Mesenchymal stem cell (in vitro differentiated cells and primary cell): ENCODE data around the gene TAF10.

Experiments
- DNase-seq: peaks from one replicate; pipeline ENCODE4 v3.0.0-alpha.2; 2013
- H2AFZ ChIP-seq: one replicate; pipeline ENCODE4 v1.6.1; 2013; ENCODE audit warnings: low read depth, mild to moderate bottlenecking, control low read depth, inconsistent platforms, low read length, moderate library complexity
- H2AK5ac ChIP-seq: 2 replicates; pipeline ENCODE4 v1.6.1; 2013; ENCODE audit warnings: low read length, moderate library complexity, mild to moderate bottlenecking, inconsistent platforms; ENCODE audit not compliant: severe bottlenecking
- H2BK120ac ChIP-seq: one replicate; pipeline ENCODE4 v1.6.1; 2013; ENCODE audit warnings: low read depth, mild to moderate bottlenecking, inconsistent platforms, low read length, moderate library complexity
- H2BK12ac ChIP-seq, 2 experiments: one replicate each; pipeline ENCODE4 v1.6.1; 2013; ENCODE audit warnings: inconsistent platforms in 2 of 2, low read length in 2 of 2, mild to moderate bottlenecking in 2 of 2, moderate library complexity in 2 of 2, control low read depth in 1 of 2
- H2BK15ac ChIP-seq: one replicate; pipeline ENCODE4 v1.6.1; 2013; ENCODE audit warnings: mild to moderate bottlenecking, low read depth, inconsistent platforms; ENCODE audit not compliant: poor library complexity, severe bottlenecking
- H2BK5ac ChIP-seq: 2 replicates; pipeline ENCODE4 v1.6.1; 2013; ENCODE audit warnings: low read depth, mild to moderate bottlenecking, low read length, control low read depth, inconsistent platforms; ENCODE audit not compliant: poor library complexity, severe bottlenecking
- H3K14ac ChIP-seq, 2 experiments: one replicate each; pipeline ENCODE4 v1.6.1; 2013; ENCODE audit warnings: inconsistent platforms in 2 of 2, low read length in 2 of 2, control low read depth in 1 of 2, mild to moderate bottlenecking in 1 of 2, moderate library complexity in 1 of 2
- H3K18ac ChIP-seq, 2 experiments: one replicate each; pipeline ENCODE4 v1.6.1; 2013; ENCODE audit warnings: inconsistent platforms in 2 of 2, low read length in 2 of 2, control low read depth in 1 of 2, low read depth in 1 of 2, mild to moderate bottlenecking in 1 of 2
- H3K23ac ChIP-seq, 2 experiments: one replicate each; pipeline ENCODE4 v1.6.1; 2013; ENCODE audit warnings: inconsistent platforms in 2 of 2, low read length in 2 of 2, mild to moderate bottlenecking in 2 of 2, moderate library complexity in 2 of 2, control low read depth in 1 of 2
- H3K27ac ChIP-seq: 2 replicates; pipeline ENCODE4 v1.5.1; 2013; ENCODE audit warnings: mild to moderate bottlenecking, moderate library complexity, low read length, control low read depth, inconsistent platforms; ENCODE audit not compliant: poor library complexity, severe bottlenecking
- H3K27me3 ChIP-seq, 2 experiments: 2 replicates each; pipeline versions ENCODE4 v1.6.1 to v1.7.0; 2013; ENCODE audit warnings: low read length in 2 of 2, mild to moderate bottlenecking in 2 of 2, moderate library complexity in 2 of 2, control low read depth in 1 of 2, inconsistent platforms in 1 of 2; ENCODE audit not compliant: control insufficient read depth in 1 of 2, insufficient read depth in 1 of 2
- H3K36me3 ChIP-seq, 2 experiments: 2 replicates each; pipeline versions ENCODE4 v1.6.1 to v1.7.0; 2013; ENCODE audit warnings: low read length in 2 of 2, control low read depth in 1 of 2, inconsistent platforms in 1 of 2, low read depth in 1 of 2, mild to moderate bottlenecking in 1 of 2; ENCODE audit not compliant: insufficient read depth in 2 of 2, control insufficient read depth in 1 of 2
- H3K4ac ChIP-seq, 2 experiments: one replicate each; pipeline ENCODE4 v1.6.1; 2013; ENCODE audit warnings: inconsistent platforms in 2 of 2, low read length in 2 of 2, mild to moderate bottlenecking in 2 of 2, moderate library complexity in 2 of 2, control low read depth in 1 of 2, low read depth in 1 of 2
- H3K4me1 ChIP-seq: 2 replicates; pipeline ENCODE4 v1.6.1; 2013; ENCODE audit warnings: low read depth, low read length, control low read depth; ENCODE audit not compliant: control insufficient read depth, insufficient read depth
- H3K4me2 ChIP-seq: 2 replicates; pipeline ENCODE4 v1.6.1; 2013; ENCODE audit warnings: low read length, mild to moderate bottlenecking, inconsistent platforms; ENCODE audit not compliant: poor library complexity, severe bottlenecking
- H3K4me3 ChIP-seq, 2 experiments: 2 replicates each; pipeline versions ENCODE4 v1.5.1 to v1.7.0; 2013; ENCODE audit warnings: low read length in 2 of 2, mild to moderate bottlenecking in 2 of 2, control low read depth in 1 of 2, low read depth in 1 of 2; ENCODE audit not compliant: insufficient read depth in 1 of 2
- H3K79me1 ChIP-seq: replicated peaks from 2 replicates; pipeline ENCODE4 v1.6.1; 2013; ENCODE audit warnings: mild to moderate bottlenecking, control low read depth, low read length, inconsistent platforms; ENCODE audit not compliant: poor library complexity, severe bottlenecking
- H3K9ac ChIP-seq: 2 replicates; pipeline ENCODE4 v1.7.0; 2013; ENCODE audit warnings: mild to moderate bottlenecking, low read length, moderate library complexity
- H3K9me3 ChIP-seq: 2 replicates; pipeline ENCODE4 v1.7.0; 2013; ENCODE audit warnings: mild to moderate bottlenecking, low read length; ENCODE audit not compliant: control insufficient read depth
- H4K8ac ChIP-seq: one replicate; pipeline ENCODE4 v1.6.1; 2013; ENCODE audit warnings: inconsistent platforms, mild to moderate bottlenecking, low read length, moderate library complexity
- H4K91ac ChIP-seq: one replicate; pipeline ENCODE4 v1.6.1; 2013; ENCODE audit warnings: mild to moderate bottlenecking, low read length, inconsistent platforms
- WGBS: methylation state at CpG from one replicate; pipeline ENCODE4 v1.1.7; 2013; ENCODE audit warnings: mixed read lengths; 5-methylcytosine and 5-hydroxymethylcytosine counted together

TAF10 gene

DNA sequence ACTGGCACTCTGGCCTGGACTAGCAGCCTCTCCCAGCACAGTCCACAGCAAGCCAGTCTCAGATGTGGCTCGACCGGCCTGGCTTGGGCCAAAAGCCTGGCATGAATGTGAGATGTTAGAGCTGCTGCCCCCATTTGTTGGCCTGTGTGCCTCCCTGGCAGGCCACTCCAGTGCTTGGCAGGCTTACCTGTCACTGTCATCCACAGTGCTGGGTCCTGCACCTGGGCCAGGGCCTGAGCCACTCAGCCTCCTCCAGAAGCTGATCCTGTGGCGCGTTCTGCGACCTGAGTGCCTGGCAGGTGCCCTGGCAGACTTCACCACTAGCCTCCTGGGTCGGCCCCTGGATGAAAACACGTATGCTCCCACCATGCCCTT is 44.7 kb downstream of the TAF10 start:
- H3K4me3 ChIP-seq = no peak overlapping the region
- H3K4me2 ChIP-seq = no peak overlapping the region
- no peak overlapping the region for H3K27ac ChIP-seq
- DNase-seq = no peak
- 91% methylated on average over 7 of the region's 7 CpGs for WGBS
- H2BK12ac ChIP-seq = no peak overlapping the region
- H3K36me3 ChIP-seq = peaks cover 35 to 37% of the 10 kb centered on the region in 2 experiments
- no peaks in the 10 kb centered on the region for H3K9me3 ChIP-seq
- H3K14ac ChIP-seq = no peak overlapping the region
- no peak overlapping the region for H2BK5ac ChIP-seq
- H2BK120ac ChIP-seq = no peak overlapping the region
- H3K27me3 ChIP-seq = no peaks in the 10 kb centered on the region
- peaks cover 16% of the 10 kb centered on the region for H3K4me1 ChIP-seq
- H2AFZ ChIP-seq = no peak overlapping the region
- H4K91ac ChIP-seq = no peak overlapping the region
- no peak overlapping the region for H3K18ac ChIP-seq
- no peak overlapping the region for H3K9ac ChIP-seq
- no peak overlapping the region for H3K4ac ChIP-seq
- H2BK15ac ChIP-seq = peak overlapping the region; percentile 85
- no peak overlapping the region for H2AK5ac ChIP-seq
- no peak overlapping the region for H4K8ac ChIP-seq
- peaks cover 4% of the 10 kb centered on the region for H3K79me1 ChIP-seq
- no peak overlapping the region for H3K23ac ChIP-seq

- H2BK5ac ChIP-seq = no peak overlapping the region
- no peak overlapping the region for H3K14ac ChIP-seq
- no peaks in the 10 kb centered on the region for H3K9me3 ChIP-seq
- no peak overlapping the region for H2AFZ ChIP-seq
- 96% methylated on average over 13 of the region's 13 CpGs for WGBS
- H3K4me3 ChIP-seq = no peak overlapping the region
- no peak overlapping the region for H3K9ac ChIP-seq
- no peak overlapping the region for H3K27ac ChIP-seq
- DNase-seq = no peak
- no peaks in the 10 kb centered on the region for H3K27me3 ChIP-seq
- H3K23ac ChIP-seq = no peak overlapping the region
- no peak overlapping the region for H2BK120ac ChIP-seq
- H3K4me2 ChIP-seq = no peak overlapping the region
- H3K4me1 ChIP-seq = peaks cover 15% of the 10 kb centered on the region
- H4K8ac ChIP-seq = no peak overlapping the region
- H4K91ac ChIP-seq = no peak overlapping the region
- H3K18ac ChIP-seq = no peak overlapping the region
- peaks cover 35 to 37% of the 10 kb centered on the region in 2 experiments for H3K36me3 ChIP-seq
- no peak overlapping the region for H2BK12ac ChIP-seq
- no peak overlapping the region for H3K4ac ChIP-seq
- no peak overlapping the region for H2BK15ac ChIP-seq
- peaks cover 4% of the 10 kb centered on the region for H3K79me1 ChIP-seq
- H2AK5ac ChIP-seq = no peak overlapping the region
These were observed 45.2 kb downstream of the TAF10 start for GRCh38 chr11:6566704-6567370.

GRCh38 chr11:6565988-6566703 is 45.9 kb downstream of the TAF10 start:
- WGBS = 98% methylated on average over 4 of the region's 5 CpGs
- H2BK120ac ChIP-seq = no peak overlapping the region

DNA sequence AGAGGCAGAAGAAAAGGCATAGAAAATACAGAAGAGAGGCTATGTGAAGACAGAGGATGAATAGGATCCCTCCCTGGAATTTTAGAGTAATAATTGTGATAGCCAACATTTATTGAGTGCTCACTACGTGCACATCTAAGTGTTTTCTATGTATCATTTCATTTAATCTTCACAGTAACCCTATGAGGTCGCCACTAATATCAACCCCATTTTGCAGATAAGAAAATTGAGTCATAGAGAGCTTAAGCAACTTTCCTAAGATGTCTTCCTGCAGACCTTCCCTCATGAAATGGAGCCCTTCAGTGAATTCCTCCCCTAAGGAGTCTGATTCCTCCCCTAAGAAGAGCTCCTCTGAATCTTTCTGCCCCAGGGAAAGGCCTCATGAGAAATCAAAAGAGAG is 46.7 kb downstream of the TAF10 start:
- no peak overlapping the region for H4K91ac ChIP-seq
- H3K4me3 ChIP-seq = no peak overlapping the region
- no peak overlapping the region for H3K18ac ChIP-seq
- DNase-seq = no peak
- peaks cover 15% of the 10 kb centered on the region for H3K4me1 ChIP-seq
- no peak overlapping the region for H3K27ac ChIP-seq
- H3K23ac ChIP-seq = no peak overlapping the region
- peaks cover 20 to 52% of the 10 kb centered on the region in 2 experiments for H3K36me3 ChIP-seq
- peaks cover 2% of the 10 kb centered on the region for H3K79me1 ChIP-seq
- H2AK5ac ChIP-seq = no peak overlapping the region
- no peaks in the 10 kb centered on the region for H3K9me3 ChIP-seq
- H3K27me3 ChIP-seq = no peaks in the 10 kb centered on the region
- no peak overlapping the region for H3K9ac ChIP-seq
- H2BK12ac ChIP-seq = no peak overlapping the region
- no peak overlapping the region for H2BK15ac ChIP-seq
- no peak overlapping the region for H2BK5ac ChIP-seq
- H3K4ac ChIP-seq = no peak overlapping the region
- H2AFZ ChIP-seq = no peak overlapping the region
- no peak overlapping the region for H2BK120ac ChIP-seq
- H3K14ac ChIP-seq = no peak overlapping the region
- H3K4me2 ChIP-seq = no peak overlapping the region
- H4K8ac ChIP-seq = no peak overlapping the region
- WGBS = 100% methylated on average over 2 of the region's 2 CpGs

More at GRCh38 chr11:6565988-6566703, 45.9 kb downstream of the TAF10 start:
- peaks cover 15% of the 10 kb centered on the region for H3K4me1 ChIP-seq
- no peak overlapping the region for H4K8ac ChIP-seq
- no peak overlapping the region for H4K91ac ChIP-seq
- H2BK12ac ChIP-seq = no peak overlapping the region
- peaks cover 4% of the 10 kb centered on the region for H3K79me1 ChIP-seq
- no peak overlapping the region for H2AFZ ChIP-seq
- H3K4me3 ChIP-seq = no peak overlapping the region
- no peak overlapping the region for H2BK15ac ChIP-seq
- H3K4ac ChIP-seq = no peak overlapping the region
- no peak overlapping the region for H2AK5ac ChIP-seq
- peaks cover 28 to 44% of the 10 kb centered on the region in 2 experiments for H3K36me3 ChIP-seq
- no peak overlapping the region for H3K23ac ChIP-seq
- no peak overlapping the region for H3K27ac ChIP-seq
- no peak overlapping the region for H3K9ac ChIP-seq
- no peaks in the 10 kb centered on the region for H3K9me3 ChIP-seq
- no peak overlapping the region for H3K18ac ChIP-seq
- no peak overlapping the region for H3K4me2 ChIP-seq
- H2BK5ac ChIP-seq = no peak overlapping the region
- DNase-seq = no peak
- no peaks in the 10 kb centered on the region for H3K27me3 ChIP-seq
- H3K14ac ChIP-seq = no peak overlapping the region
